OCI-LY1 (cell line): ENCODE results near the gene KLK6.

Source experiments
- H2AFZ ChIP-seq: fragments of 200-600 bp; sonication (generic), shearing (Covaris generic); 2 replicates; pipeline ENCODE4 v1.6.0; 2014; ENCODE audit warnings: antibody characterized with exemption, mild to moderate bottlenecking, low read length
- H3F3A ChIP-seq: fragments of 200-600 bp; sonication (generic), shearing (Covaris generic); 2 replicates; pipeline ENCODE4 v1.6.0; 2014; ENCODE audit warnings: mild to moderate bottlenecking, antibody characterized with exemption, low read length, moderate library complexity; ENCODE audit not compliant: insufficient read depth
- H3K27ac ChIP-seq: fragments of 200-600 bp; sonication (generic); 2 replicates; pipeline ENCODE4 v1.5.1; 2014; ENCODE audit warnings: low read length, mixed run types, mild to moderate bottlenecking, low read depth; ENCODE audit not compliant: poor library complexity, severe bottlenecking
- H3K27me3 ChIP-seq: fragments of 200-600 bp; sonication (generic); 2 replicates; pipeline ENCODE4 v1.6.0; 2014; ENCODE audit warnings: antibody characterized with exemption, mild to moderate bottlenecking, low read length, moderate library complexity; ENCODE audit not compliant: insufficient read depth
- H3K36me3 ChIP-seq: fragments of 200-600 bp; sonication (generic); 2 replicates; pipeline ENCODE4 v1.6.1; 2014; ENCODE audit warnings: mild to moderate bottlenecking, antibody characterized with exemption, low read length, moderate library complexity, mixed read lengths; ENCODE audit not compliant: insufficient read depth
- H3K4me1 ChIP-seq: fragments of 200-600 bp; sonication (generic); 2 replicates; pipeline ENCODE4 v1.5.1; 2014; ENCODE audit warnings: mild to moderate bottlenecking, low read length, moderate library complexity; ENCODE audit not compliant: insufficient read depth, severe bottlenecking
- H3K4me2 ChIP-seq: fragments of 200-600 bp; sonication (generic), shearing (Covaris generic); 2 replicates; pipeline ENCODE4 v1.6.1; 2014; ENCODE audit warnings: low read length
- H3K4me3 ChIP-seq: fragments of 200-600 bp; sonication (generic); 2 replicates; pipeline ENCODE4 v1.5.1; 2014; ENCODE audit warnings: low read length, low read depth, mild to moderate bottlenecking, mixed read lengths; ENCODE audit not compliant: poor library complexity, severe bottlenecking
- H3K79me2 ChIP-seq: fragments of 200-600 bp; shearing (Covaris generic); 2 replicates; pipeline ENCODE4 v1.6.1; 2016; ENCODE audit warnings: mixed run types, low read length, mixed read lengths; ENCODE audit not compliant: insufficient read depth
- H3K9ac ChIP-seq: fragments of 200-600 bp; sonication (generic), shearing (Covaris generic); 2 replicates; pipeline ENCODE4 v1.6.1; 2014; ENCODE audit warnings: mild to moderate bottlenecking, low read length, mixed read lengths
- H3K9me2 ChIP-seq: fragments of 200-600 bp; sonication (generic), shearing (Covaris generic); 2 replicates; pipeline ENCODE4 v1.6.1; 2014; ENCODE audit warnings: low read depth, mild to moderate bottlenecking, low read length, mixed read lengths
- H3K9me3 ChIP-seq: fragments of 200-600 bp; shearing (Covaris generic); 2 replicates; pipeline ENCODE4 v1.6.1; 2014; ENCODE audit warnings: low read length, mixed read lengths
- H4K20me1 ChIP-seq: fragments of 200-600 bp; sonication (generic), shearing (Covaris generic); 2 replicates; pipeline ENCODE4 v1.6.0; 2016; ENCODE audit warnings: mild to moderate bottlenecking, low read length; ENCODE audit not compliant: insufficient read depth
- CTCF ChIP-seq: fragments of 200-600 bp; sonication (generic), shearing (Covaris generic); IDR thresholded peaks from 2 replicates; pipeline ENCODE4 v1.5.1; 2017; ENCODE audit warnings: mild to moderate bottlenecking, antibody characterized with exemption, low read length, moderate library complexity, mixed read lengths
- EZH2 ChIP-seq: fragments of 200-600 bp; sonication (generic), shearing (Covaris generic); IDR thresholded peaks from 2 replicates; pipeline ENCODE4 v1.8.0; 2017; ENCODE audit warnings: borderline replicate concordance, mixed run types, mild to moderate bottlenecking, antibody characterized with exemption, low read length, moderate library complexity, mixed read lengths

KLK6 gene

GRCh38 chr19:50983625-50984292 is 14.4 kb upstream of the KLK6 start, which contains the start of gene KLK7:
KLK7 (minus strand) TSS chr19:50983917; CDS start chr19:50982399, 1,518 bp downstream.
- H3F3A ChIP-seq, result no peaks in the 10 kb centered on the region

GRCh38 chr19:50982186-50982585 is 12.8 kb upstream of the KLK6 start:
- Histone ChIP-seq H3F3A (no peaks in the 10 kb centered on the region), H3K4me3 (no peak overlapping the region), H3K79me2 (no peaks in the 10 kb centered on the region), H2AFZ (no peak overlapping the region), H3K36me3 (no peaks in the 10 kb centered on the region), H3K27me3 (no peaks in the 10 kb centered on the region), H3K27ac (no peak overlapping the region), H3K9ac (no peak overlapping the region), H3K9me2 (no peaks in the 10 kb centered on the region), H3K4me1 (no peaks in the 10 kb centered on the region), H3K4me2 (no peak overlapping the region), H4K20me1 (no peaks in the 10 kb centered on the region), H3K9me3 (no peaks in the 10 kb centered on the region)
- no peak for TF ChIP-seq EZH2
- no peak for TF ChIP-seq CTCF

More at GRCh38 chr19:50983625-50984292, 14.4 kb upstream of the KLK6 start, which contains the start of gene KLK7:
- H3K36me3 ChIP-seq, result no peaks in the 10 kb centered on the region
- H3K4me2 ChIP-seq, result no peak within 1 kb of the TSS
- no peaks in the 10 kb centered on the region for H3K9me3 ChIP-seq
- H3K27ac ChIP-seq, result no peak within 1 kb of the TSS
- no peak within 1 kb of the TSS for H3K9ac ChIP-seq
- H3K79me2 ChIP-seq, result no peaks in the 10 kb centered on the region
- no peak within 1 kb of the TSS for H2AFZ ChIP-seq
- H3K4me1 ChIP-seq, result no peaks in the 10 kb centered on the region
- no peak within 1 kb of the TSS for H3K4me3 ChIP-seq
- TF ChIP-seq CTCF, result no peak
- TF ChIP-seq EZH2, result no peak
- no peaks in the 10 kb centered on the region for H3K9me2 ChIP-seq
- H4K20me1 ChIP-seq, result no peaks in the 10 kb centered on the region
- no peaks in the 10 kb centered on the region for H3K27me3 ChIP-seq

- H3K27ac ChIP-seq, result no peak overlapping the region
- TF ChIP-seq EZH2, result no peak
- TF ChIP-seq CTCF, result no peak
- H4K20me1 ChIP-seq, result no peaks in the 10 kb centered on the region
- no peaks in the 10 kb centered on the region for H3K27me3 ChIP-seq
- H3K4me2 ChIP-seq, result no peak overlapping the region
- H3K9me3 ChIP-seq, result no peaks in the 10 kb centered on the region
- H3K36me3 ChIP-seq, result no peaks in the 10 kb centered on the region
- no peaks in the 10 kb centered on the region for H3K4me1 ChIP-seq
- no peak overlapping the region for H2AFZ ChIP-seq
- H3K4me3 ChIP-seq, result no peak overlapping the region
- no peak overlapping the region for H3K9ac ChIP-seq
- H3K9me2 ChIP-seq, result no peaks in the 10 kb centered on the region
- H3F3A ChIP-seq, result no peaks in the 10 kb centered on the region
- H3K79me2 ChIP-seq, result no peaks in the 10 kb centered on the region
These were observed 12.3 kb upstream of the KLK6 start for GRCh38 chr19:50981587-50982146.
